ENCODE results near the gene SRPX.

Gene SRPX

GRCh38 chrX:38183596-38183995 is 37.1 kb downstream of the SRPX start:
- TF ChIP-seq CTCF (IDR thresholded peaks at IDR 0.05; ENCODE audit: low read depth, low read length, missing control alignments), result no peak
- H3K4me3 ChIP-seq (replicated peaks; ENCODE audit: low read depth, low read length), result no peak overlapping the region

GRCh38 chrX:38181357-38181756 is 39.3 kb downstream of the SRPX start:
- no peak for TF ChIP-seq CTCF (IDR thresholded peaks at IDR 0.05; ENCODE audit: low read depth, low read length, missing control alignments)
- H3K4me3 ChIP-seq (replicated peaks; ENCODE audit: low read depth, low read length), result no peak overlapping the region

More at GRCh38 chrX:38183596-38183995, 37.1 kb downstream of the SRPX start:
- DNase-seq (ENCODE audit: extremely low read depth, low read depth), result no peak

GRCh38 chrX:38178396-38178795 is 42.3 kb downstream of the SRPX start:
- DNase-seq (ENCODE audit: extremely low read depth, low read depth), result no peak
- no peak overlapping the region for H3K4me3 ChIP-seq (replicated peaks; ENCODE audit: low read depth, low read length)
- TF ChIP-seq CTCF (IDR thresholded peaks at IDR 0.05; ENCODE audit: low read depth, low read length, missing control alignments), result no peak

More at GRCh38 chrX:38181357-38181756, 39.3 kb downstream of the SRPX start:
- DNase-seq (ENCODE audit: extremely low read depth, low read depth), result no peak

GRCh38 chrX:38175139-38175538 is 45.5 kb downstream of the SRPX start:
- H3K4me3 ChIP-seq (replicated peaks; ENCODE audit: low read depth, low read length), result no peak overlapping the region
- no peak for DNase-seq (ENCODE audit: extremely low read depth, low read depth)
- TF ChIP-seq CTCF (IDR thresholded peaks at IDR 0.05; ENCODE audit: low read depth, low read length, missing control alignments), result peak; percentile 43

DNA sequence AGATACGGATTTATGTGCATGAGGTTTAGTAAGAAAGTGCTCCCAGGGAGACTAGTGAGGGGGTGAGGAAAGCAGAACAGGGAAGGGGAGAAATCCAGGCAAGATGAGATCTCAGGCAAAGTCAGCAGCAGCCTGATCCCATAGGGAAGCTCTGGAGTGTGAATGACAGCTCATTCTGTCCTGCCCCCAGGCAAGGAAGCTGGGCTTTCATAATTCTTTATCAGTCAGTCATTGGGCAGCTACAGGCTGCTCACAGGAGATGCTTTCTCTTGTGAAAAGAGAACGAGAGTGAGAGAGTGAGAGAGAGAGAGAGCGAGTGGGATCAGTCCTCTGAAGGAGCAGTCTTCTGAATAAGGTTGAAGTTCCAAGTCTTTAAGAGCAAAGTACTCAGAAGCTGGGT is 48.1 kb downstream of the SRPX start:
- no peak overlapping the region for H3K4me3 ChIP-seq (replicated peaks; ENCODE audit: low read depth, low read length)
- no peak for DNase-seq (ENCODE audit: extremely low read depth, low read depth)
- TF ChIP-seq CTCF (IDR thresholded peaks at IDR 0.05; ENCODE audit: low read depth, low read length, missing control alignments), result no peak

DNA sequence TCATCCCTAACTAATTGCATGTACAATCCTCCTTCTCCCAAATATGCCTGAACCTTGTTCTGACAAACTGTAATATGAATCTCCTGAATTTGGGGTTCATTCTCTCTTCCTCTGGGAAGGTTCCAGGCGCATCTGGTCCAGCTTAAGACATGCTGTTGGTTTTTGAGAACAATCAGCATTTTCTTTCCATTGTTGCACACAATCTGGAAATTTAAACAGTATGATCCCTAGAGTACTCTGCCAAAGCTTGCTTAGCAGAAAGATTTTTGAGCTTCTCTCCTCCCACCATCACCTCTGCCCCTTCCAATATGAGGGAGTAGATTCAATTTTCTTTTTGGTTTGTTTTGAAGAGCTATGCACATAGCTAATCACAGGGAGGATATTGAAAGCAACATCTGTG is 50.1 kb downstream of the SRPX start:
- no peak for DNase-seq (ENCODE audit: extremely low read depth, low read depth)
- no peak overlapping the region for H3K4me3 ChIP-seq (replicated peaks; ENCODE audit: low read depth, low read length)

More for the DNA sequence above, 50.1 kb downstream of the SRPX start:
- TF ChIP-seq CTCF (IDR thresholded peaks at IDR 0.05; ENCODE audit: low read depth, low read length, missing control alignments), result no peak

Measured in HFF-Myc (cell line).